Caco-2 (cell line): ENCODE measurements around the gene GRIK3. TPM values are rescaled to one million over a fixed set of nuclear protein-coding genes. Genes with fewer than 3 reads are reported as not detected.

Source experiments
- BruUV-seq: library from RNA; stranded (reverse); fragments of 400-500 nt; replicated peaks from 2 replicates; lab custom pipeline; 2021; lab: Mats Ljungman, UMichigan
- CTCF ChIA-PET: fragments of 300-600 bp; sonication (Branson Sonifier 250); formaldehyde crosslinking; loops from one replicate; lab custom pipeline; 2022; ENCODE audit warnings: antibody characterized with exemption; lab: Charles Lee
- POLR2A ChIA-PET: fragments of 300-600 bp; sonication (Branson Sonifier 250); formaldehyde crosslinking; loops from one replicate; lab custom pipeline; 2022; ENCODE audit warnings: antibody characterized with exemption; lab: Charles Lee
- DNase-seq, 2 experiments: peaks; one replicate each; pipeline versions ENCODE4 v3.0.0 to v3.0.0-alpha.2; 2020 to 2022
- H3K27me3 ChIP-seq: replicated peaks from 2 replicates; pipeline ENCODE4 v1.6.0; 2011; ENCODE audit warnings: low read length; ENCODE audit not compliant: control insufficient read depth, insufficient read depth
- H3K36me3 ChIP-seq: 2 replicates; pipeline ENCODE4 v1.5.1; 2011; ENCODE audit warnings: low read length; ENCODE audit not compliant: control insufficient read depth, insufficient read depth
- H3K4me1 ChIP-seq: fragments of 250-450 bp; sonication (Bioruptor Pico); 2 replicates; pipeline ENCODE4 v1.5.1; 2020; ENCODE audit warnings: mild to moderate bottlenecking
- H3K4me3 ChIP-seq: 2 replicates; pipeline ENCODE4 v1.5.1; 2011; ENCODE audit warnings: low read depth, mild to moderate bottlenecking, control low read depth, low read length
- H3K9me3 ChIP-seq: fragments of 250-450 bp; sonication (Bioruptor Pico); 2 replicates; pipeline ENCODE4 v1.5.1; 2020; ENCODE audit warnings: mild to moderate bottlenecking, moderate library complexity
- H3K27ac Mint-ChIP-seq: one replicate; pipeline ENCODE4 v1.8.0; 2022; ENCODE audit warnings: mixed read lengths; ENCODE audit not compliant: unreplicated experiment
- H3K27me3 Mint-ChIP-seq: one replicate; pipeline ENCODE4 v1.8.0; 2022; ENCODE audit warnings: mixed read lengths; ENCODE audit not compliant: insufficient read depth, unreplicated experiment
- H3K36me3 Mint-ChIP-seq: one replicate; pipeline ENCODE4 v1.8.0; 2022; ENCODE audit warnings: mild to moderate bottlenecking, mixed read lengths; ENCODE audit not compliant: insufficient read depth, unreplicated experiment
- H3K4me1 Mint-ChIP-seq: one replicate; pipeline ENCODE4 v1.8.0; 2022; ENCODE audit warnings: low read depth, mixed read lengths; ENCODE audit not compliant: unreplicated experiment
- H3K4me3 Mint-ChIP-seq: one replicate; pipeline ENCODE4 v1.8.0; 2022; ENCODE audit warnings: mild to moderate bottlenecking, moderate library complexity, mixed read lengths; ENCODE audit not compliant: unreplicated experiment
- H3K9me3 Mint-ChIP-seq: one replicate; pipeline ENCODE4 v1.8.0; 2022; ENCODE audit warnings: mixed read lengths; ENCODE audit not compliant: unreplicated experiment
- intact Hi-C: fragments of 100-400 bp; cut with micrococcal nuclease; formaldehyde crosslinking; loops from one replicate; pipeline ENCODE4 v1.10.0; 2022; ENCODE audit not compliant: unreplicated experiment
- total RNA-seq: library from RNA; stranded (reverse); gene quantifications from 2 replicates; pipeline ENCODE4 v1.2.3, GENCODE V29; 2022
- TF ChIP-seq, protein P1 (sequence below), 2 experiments: fragments of 200-600 bp in 1 of 2; IDR thresholded peaks; 1 replicate in 1 of 2; 2 replicates in 1 of 2; pipeline versions ENCODE4 v1.5.1 to v1.8.0; 2011 to 2022; ENCODE audit warnings: antibody characterized with exemption in 1 of 2, control low read depth in 1 of 2, inconsistent platforms in 1 of 2, low read depth in 1 of 2, low read length in 1 of 2, mild to moderate bottlenecking in 1 of 2, moderate library complexity in 1 of 2; ENCODE audit not compliant: insufficient read depth in 1 of 2, severe bottlenecking in 1 of 2, unreplicated experiment in 1 of 2

The GRIK3 gene
- total RNA-seq, 1 experiment from 2014 or later, result not detected

DNA sequence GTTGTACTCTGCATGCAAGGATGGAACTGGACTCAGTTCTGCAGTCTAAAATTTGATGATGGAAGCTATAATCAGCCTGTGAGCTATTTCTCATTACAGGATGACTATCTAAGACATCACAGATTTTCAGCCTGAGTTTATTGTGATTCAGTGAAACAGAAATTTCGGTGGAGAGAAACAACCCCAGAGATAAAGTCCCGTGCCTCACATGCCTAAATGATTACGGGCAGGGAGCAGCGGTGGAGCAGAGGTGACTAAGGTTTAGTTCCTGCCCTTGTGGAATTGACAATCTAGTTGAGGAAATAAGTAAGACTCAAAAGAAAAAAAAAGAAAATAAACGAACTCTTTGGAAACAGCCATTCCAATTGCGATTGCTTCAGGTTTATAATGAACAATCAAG lies 96.9 kb downstream of the GRIK3 start:
- TF ChIP-seq, protein P1, sequence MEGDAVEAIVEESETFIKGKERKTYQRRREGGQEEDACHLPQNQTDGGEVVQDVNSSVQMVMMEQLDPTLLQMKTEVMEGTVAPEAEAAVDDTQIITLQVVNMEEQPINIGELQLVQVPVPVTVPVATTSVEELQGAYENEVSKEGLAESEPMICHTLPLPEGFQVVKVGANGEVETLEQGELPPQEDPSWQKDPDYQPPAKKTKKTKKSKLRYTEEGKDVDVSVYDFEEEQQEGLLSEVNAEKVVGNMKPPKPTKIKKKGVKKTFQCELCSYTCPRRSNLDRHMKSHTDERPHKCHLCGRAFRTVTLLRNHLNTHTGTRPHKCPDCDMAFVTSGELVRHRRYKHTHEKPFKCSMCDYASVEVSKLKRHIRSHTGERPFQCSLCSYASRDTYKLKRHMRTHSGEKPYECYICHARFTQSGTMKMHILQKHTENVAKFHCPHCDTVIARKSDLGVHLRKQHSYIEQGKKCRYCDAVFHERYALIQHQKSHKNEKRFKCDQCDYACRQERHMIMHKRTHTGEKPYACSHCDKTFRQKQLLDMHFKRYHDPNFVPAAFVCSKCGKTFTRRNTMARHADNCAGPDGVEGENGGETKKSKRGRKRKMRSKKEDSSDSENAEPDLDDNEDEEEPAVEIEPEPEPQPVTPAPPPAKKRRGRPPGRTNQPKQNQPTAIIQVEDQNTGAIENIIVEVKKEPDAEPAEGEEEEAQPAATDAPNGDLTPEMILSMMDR (IDR thresholded peaks at IDR 0.05; ENCODE audit: insufficient read depth in 1 of 2, low read depth in 1 of 2, low read length in 1 of 2, severe bottlenecking in 1 of 2, unreplicated experiment in 1 of 2), result no peak
- Mint-ChIP-seq H3K36me3 (no peaks in the 10 kb centered on the region), H3K4me1 (no peaks in the 10 kb centered on the region), H3K9me3 (no peaks in the 10 kb centered on the region), H3K27me3 (peaks cover 18% of the 10 kb centered on the region), H3K4me3 (no peak overlapping the region), H3K27ac (no peak overlapping the region)
- CTCF ChIA-PET, result no interaction called here
- no peaks in the 10 kb centered on the region for H3K36me3 ChIP-seq
- no peaks in the 10 kb centered on the region for H3K4me1 ChIP-seq
- intact Hi-C loops, result no loop called here
- POLR2A ChIA-PET, result no interaction called here
- no peaks in the 10 kb centered on the region for H3K9me3 ChIP-seq
- DNase-seq, result no peak
- BruUV-seq, result no TSS peak
- H3K4me3 ChIP-seq, result no peak overlapping the region
- H3K27me3 ChIP-seq, result no peaks in the 10 kb centered on the region

DNA sequence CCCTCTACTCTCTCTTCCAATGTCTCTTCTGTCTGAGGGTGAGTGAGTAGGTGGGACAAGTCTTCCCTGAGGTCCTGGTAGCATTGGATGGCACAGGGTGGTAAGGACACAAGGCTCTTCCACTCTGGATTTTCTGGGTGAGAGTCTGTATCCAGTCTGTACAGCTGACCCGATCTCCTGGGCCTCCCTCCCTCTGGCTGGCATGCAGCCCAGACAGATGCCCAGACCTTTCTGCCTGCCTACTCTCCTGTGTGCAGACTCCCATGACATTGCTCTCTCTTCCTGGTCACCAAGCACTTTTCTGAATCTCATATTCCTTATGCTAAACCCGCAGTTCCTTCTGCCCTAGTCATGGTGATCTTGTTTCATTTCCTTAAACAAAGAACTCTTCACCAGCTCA lies 100.3 kb downstream of the GRIK3 start:
- H3K4me3 ChIP-seq, result no peak overlapping the region
- Mint-ChIP-seq H3K27me3 (peaks cover 15% of the 10 kb centered on the region), H3K9me3 (no peaks in the 10 kb centered on the region), H3K4me3 (no peak overlapping the region), H3K4me1 (no peaks in the 10 kb centered on the region), H3K27ac (no peak overlapping the region), H3K36me3 (no peaks in the 10 kb centered on the region)
- no peak for DNase-seq
- no TSS peak for BruUV-seq
- no peaks in the 10 kb centered on the region for H3K9me3 ChIP-seq
- TF ChIP-seq, protein P1 (IDR thresholded peaks at IDR 0.05; ENCODE audit: insufficient read depth in 1 of 2, low read depth in 1 of 2, low read length in 1 of 2, severe bottlenecking in 1 of 2, unreplicated experiment in 1 of 2), result no peak
- no peaks in the 10 kb centered on the region for H3K36me3 ChIP-seq
- intact Hi-C loops, result no loop called here
- ChIA-PET POLR2A (no interaction called here), CTCF (no interaction called here)
- H3K27me3 ChIP-seq, result no peaks in the 10 kb centered on the region
- H3K4me1 ChIP-seq, result no peaks in the 10 kb centered on the region

DNA sequence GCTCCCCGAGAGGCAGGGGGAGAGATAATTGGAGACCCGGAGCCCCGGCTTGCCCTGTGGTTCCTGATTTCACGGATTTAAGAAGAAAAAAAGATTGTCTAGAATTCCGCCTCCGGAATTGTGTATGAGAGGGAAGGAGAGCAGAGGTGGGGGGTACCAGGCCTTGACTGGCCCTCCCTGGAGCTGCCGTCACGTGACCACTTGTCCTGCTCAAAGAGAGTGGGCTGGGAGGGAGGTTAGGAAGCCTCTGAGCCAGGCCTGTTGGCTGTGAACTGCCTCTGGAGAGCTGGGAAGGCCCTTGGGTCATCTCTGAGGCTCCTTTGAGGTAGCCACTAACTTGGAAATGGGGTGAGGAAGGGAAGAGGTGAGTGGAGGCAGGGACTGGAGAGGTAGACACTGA lies 106.5 kb downstream of the GRIK3 start:
- Mint-ChIP-seq H3K4me3 (no peak overlapping the region), H3K27me3 (peaks cover 3% of the 10 kb centered on the region), H3K27ac (no peak overlapping the region), H3K4me1 (no peaks in the 10 kb centered on the region), H3K36me3 (no peaks in the 10 kb centered on the region), H3K9me3 (no peaks in the 10 kb centered on the region)
- ChIA-PET POLR2A (no interaction called here), CTCF (interaction anchor here (0.5 kb wide), 1 partner anchor 1402 kb away, joined by 3 read pairs; no protein-coding TSS in a partner anchor)
- intact Hi-C loops, result no loop called here
- H3K4me3 ChIP-seq, result no peak overlapping the region
- no TSS peak for BruUV-seq
- DNase-seq, result no peak
- H3K4me1 ChIP-seq, result no peaks in the 10 kb centered on the region
- H3K27me3 ChIP-seq, result no peaks in the 10 kb centered on the region
- no peaks in the 10 kb centered on the region for H3K36me3 ChIP-seq
- TF ChIP-seq, protein P1 (IDR thresholded peaks at IDR 0.05; ENCODE audit: insufficient read depth in 1 of 2, low read depth in 1 of 2, low read length in 1 of 2, severe bottlenecking in 1 of 2, unreplicated experiment in 1 of 2), result no peak
- H3K9me3 ChIP-seq, result no peaks in the 10 kb centered on the region
